Measurements from ENCODE around the gene GRIK2.

GRCh38 chr6:101392586-101393230 is 800 bp upstream of the GRIK2 start:
- no peak for TF ChIP-seq POLR2A (IDR thresholded peaks at IDR 0.05)
- TF ChIP-seq POLR2AphosphoS5 (IDR thresholded peaks at IDR 0.05) = no peak

Data from suprapubic skin (tissue), 4 donors.